Measurements from ENCODE around the gene ITGB8. TPM values are rescaled to one million over a fixed set of nuclear protein-coding genes. Genes with fewer than 3 reads are reported as not detected.

The ITGB8 gene
- total RNA-seq, 1 experiment from 2014 or later = 3.6 TPM

- Histone ChIP-seq H3K4me1 (replicated peaks) (no peaks in the 10 kb centered on the region), H3K27me3 (replicated peaks) (no peaks in the 10 kb centered on the region), H3K27ac (no peak overlapping the region), H3K4me3 (no peak overlapping the region), H3K9me3 (replicated peaks) (no peaks in the 10 kb centered on the region), H3K36me3 (no peaks in the 10 kb centered on the region)
- DNase-seq (ENCODE audit: low read depth in 1 of 2, low spot score in 2 of 2) = no peak
Observed at GRCh38 chr7:20411372-20411771, 80.7 kb downstream of the ITGB8 start.

- H3K36me3 ChIP-seq = no peaks in the 10 kb centered on the region
- no peaks in the 10 kb centered on the region for H3K9me3 ChIP-seq (replicated peaks)
- H3K27me3 ChIP-seq (replicated peaks) = no peaks in the 10 kb centered on the region
Observed at GRCh38 chr7:20412032-20412431, 81.3 kb downstream of the ITGB8 start.

GRCh38 chr7:20417260-20417659 is 86.6 kb downstream of the ITGB8 start:
- no peak for DNase-seq (ENCODE audit: low read depth in 1 of 2, low spot score in 2 of 2)
- no peaks in the 10 kb centered on the region for H3K27me3 ChIP-seq (replicated peaks)
- H3K4me1 ChIP-seq (replicated peaks) = no peaks in the 10 kb centered on the region
- no peak overlapping the region for H3K4me3 ChIP-seq
- no peaks in the 10 kb centered on the region for H3K36me3 ChIP-seq
- no peak overlapping the region for H3K27ac ChIP-seq
- H3K9me3 ChIP-seq (replicated peaks) = no peaks in the 10 kb centered on the region

More at GRCh38 chr7:20412032-20412431, 81.3 kb downstream of the ITGB8 start:
- Histone ChIP-seq H3K4me3 (no peak overlapping the region), H3K27ac (no peak overlapping the region), H3K4me1 (replicated peaks) (no peaks in the 10 kb centered on the region)
- DNase-seq (ENCODE audit: low read depth in 1 of 2, low spot score in 2 of 2) = no peak

DNA sequence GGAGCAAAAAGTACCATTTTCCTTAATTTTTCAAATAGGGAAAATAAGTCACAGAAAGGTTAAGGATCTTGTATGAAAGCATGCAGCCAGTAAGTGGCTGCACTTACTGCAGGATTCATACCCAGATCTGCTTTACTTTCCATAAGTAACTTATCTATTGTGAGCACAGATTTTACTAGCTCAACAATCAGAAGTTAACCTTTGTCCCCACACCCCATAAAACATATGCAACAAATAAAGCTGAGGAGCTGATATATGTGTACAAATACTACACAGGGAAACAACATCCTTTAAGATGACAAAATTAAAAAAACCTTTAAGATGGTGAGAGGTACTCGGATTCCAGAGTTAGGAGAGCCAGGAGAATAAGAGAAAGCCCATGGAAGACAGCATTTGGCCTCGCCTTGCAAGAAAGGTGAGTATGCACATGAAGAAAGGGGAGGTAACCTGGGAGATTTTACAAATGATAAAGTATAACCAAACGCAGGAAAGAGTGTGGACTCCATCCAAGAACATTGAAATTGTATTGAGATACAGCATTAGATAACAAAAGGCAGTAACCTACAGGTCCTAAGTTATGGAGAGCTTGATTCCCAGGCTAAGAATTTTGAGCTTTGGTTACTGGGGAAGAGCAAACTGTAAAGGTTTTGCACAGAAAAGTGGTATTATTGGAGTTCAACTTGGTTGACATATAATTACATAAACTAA is 87.1 kb downstream of the ITGB8 start:
- Histone ChIP-seq H3K27me3 (replicated peaks) (no peaks in the 10 kb centered on the region), H3K27ac (no peak overlapping the region), H3K9me3 (replicated peaks) (no peaks in the 10 kb centered on the region), H3K4me3 (no peak overlapping the region), H3K36me3 (no peaks in the 10 kb centered on the region), H3K4me1 (replicated peaks) (no peaks in the 10 kb centered on the region)
- no peak for DNase-seq (ENCODE audit: low read depth in 1 of 2, low spot score in 2 of 2)

DNA sequence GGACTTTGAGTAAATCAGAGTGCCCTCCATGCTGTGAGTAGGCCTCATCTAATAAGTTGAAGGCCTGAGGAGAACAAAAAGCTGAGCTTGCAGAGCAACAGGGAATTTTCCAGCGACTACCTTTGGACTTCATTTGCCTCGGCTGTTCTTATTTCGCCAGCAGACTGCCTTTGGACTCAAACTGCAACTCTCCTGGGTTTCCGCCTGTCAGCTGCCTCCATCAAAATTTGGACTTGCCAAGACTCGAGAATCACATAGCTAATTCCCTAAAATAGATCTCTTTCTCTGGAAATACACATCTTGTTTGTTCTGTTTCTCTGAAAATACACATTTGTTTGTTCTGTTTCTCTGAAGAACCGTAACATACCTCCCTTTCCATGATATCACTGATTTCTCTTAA is 93.8 kb downstream of the ITGB8 start:
- H3K36me3 ChIP-seq = no peaks in the 10 kb centered on the region
- H3K27me3 ChIP-seq (replicated peaks) = no peaks in the 10 kb centered on the region
- DNase-seq (ENCODE audit: low read depth in 1 of 2, low spot score in 2 of 2) = no peak
- H3K4me3 ChIP-seq = no peak overlapping the region
- no peaks in the 10 kb centered on the region for H3K4me1 ChIP-seq (replicated peaks)
- no peaks in the 10 kb centered on the region for H3K9me3 ChIP-seq (replicated peaks)
- H3K27ac ChIP-seq = no peak overlapping the region

DNA sequence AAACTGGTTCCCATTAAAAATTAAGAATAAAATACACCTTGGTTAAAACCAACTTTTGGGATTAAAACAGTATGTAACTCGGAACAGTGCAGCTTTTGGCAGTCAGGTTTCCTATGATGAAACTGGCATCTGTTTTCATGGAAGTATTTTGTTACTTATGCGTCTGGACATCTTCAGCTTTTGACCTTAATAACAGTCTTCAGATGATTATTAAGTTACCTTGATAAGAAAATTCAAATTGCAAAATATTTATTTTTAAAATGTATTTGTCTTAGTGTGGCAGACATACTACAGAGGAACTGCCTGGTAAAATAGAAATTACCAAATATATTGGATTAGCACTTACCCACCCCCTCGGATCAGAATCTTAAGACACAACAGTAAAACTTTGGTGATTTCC is 100.0 kb downstream of the ITGB8 start:
- H3K9me3 ChIP-seq (replicated peaks) = no peaks in the 10 kb centered on the region
- no peak overlapping the region for H3K27ac ChIP-seq
- H3K4me3 ChIP-seq = no peak overlapping the region
- H3K36me3 ChIP-seq = no peaks in the 10 kb centered on the region
- H3K27me3 ChIP-seq (replicated peaks) = no peaks in the 10 kb centered on the region
- DNase-seq (ENCODE audit: low read depth in 1 of 2, low spot score in 2 of 2) = no peak
- H3K4me1 ChIP-seq (replicated peaks) = no peaks in the 10 kb centered on the region

- no peaks in the 10 kb centered on the region for H3K36me3 ChIP-seq
- no peaks in the 10 kb centered on the region for H3K4me1 ChIP-seq (replicated peaks)
- H3K27ac ChIP-seq = no peak overlapping the region
- H3K9me3 ChIP-seq (replicated peaks) = no peaks in the 10 kb centered on the region
- no peak overlapping the region for H3K4me3 ChIP-seq
- no peak for DNase-seq (ENCODE audit: low read depth in 1 of 2, low spot score in 2 of 2)
- no peaks in the 10 kb centered on the region for H3K27me3 ChIP-seq (replicated peaks)
Observed at GRCh38 chr7:20431146-20431545, 100.4 kb downstream of the ITGB8 start.

DNA sequence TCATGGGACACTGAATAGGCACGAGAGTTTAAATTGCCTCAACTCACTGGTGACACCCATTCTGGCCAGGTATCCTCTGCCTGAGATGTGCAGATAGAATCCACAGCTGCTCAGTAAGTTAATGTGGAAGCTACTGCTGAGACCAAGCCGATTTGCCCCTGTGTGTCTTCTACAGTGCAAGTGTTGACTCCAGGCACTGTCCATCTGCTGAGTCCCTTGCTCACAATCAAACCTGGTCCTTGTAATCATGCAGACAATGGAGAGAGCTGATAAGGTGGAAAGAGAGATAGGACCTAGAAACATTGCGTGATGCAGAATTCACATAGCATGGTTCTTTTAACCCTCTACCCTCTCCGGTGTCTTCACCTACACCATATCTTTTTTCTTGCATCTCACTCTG is 101.4 kb downstream of the ITGB8 start:
- no peak overlapping the region for H3K4me3 ChIP-seq
- no peaks in the 10 kb centered on the region for H3K9me3 ChIP-seq (replicated peaks)
- no peak overlapping the region for H3K27ac ChIP-seq
- H3K36me3 ChIP-seq = no peaks in the 10 kb centered on the region
- H3K27me3 ChIP-seq (replicated peaks) = no peaks in the 10 kb centered on the region
- no peaks in the 10 kb centered on the region for H3K4me1 ChIP-seq (replicated peaks)
- no peak for DNase-seq (ENCODE audit: low read depth in 1 of 2, low spot score in 2 of 2)

DNA sequence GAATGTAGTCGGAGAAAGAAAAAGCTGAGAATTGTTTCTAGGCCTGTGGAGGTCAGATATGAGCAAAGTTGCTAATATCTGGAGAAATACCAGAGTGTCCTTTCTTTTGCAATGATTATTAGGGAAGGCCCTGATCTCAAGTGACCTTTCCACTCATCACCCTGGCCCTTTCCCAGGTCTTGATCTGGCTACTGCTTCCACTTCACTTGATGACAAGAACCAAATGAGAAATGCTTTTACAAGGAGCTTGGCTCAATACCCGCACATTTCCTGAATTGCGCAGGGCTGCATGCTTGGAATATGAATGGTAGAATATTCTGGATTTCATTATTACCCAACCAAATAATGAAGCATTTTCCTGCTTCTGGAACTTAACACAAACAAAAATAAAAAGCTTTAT is 104.6 kb downstream of the ITGB8 start:
- Histone ChIP-seq H3K9me3 (replicated peaks) (no peaks in the 10 kb centered on the region), H3K4me1 (replicated peaks) (no peaks in the 10 kb centered on the region), H3K36me3 (no peaks in the 10 kb centered on the region), H3K27ac (no peak overlapping the region), H3K27me3 (replicated peaks) (no peaks in the 10 kb centered on the region), H3K4me3 (no peak overlapping the region)
- DNase-seq (ENCODE audit: low read depth in 1 of 2, low spot score in 2 of 2) = no peak

DNA sequence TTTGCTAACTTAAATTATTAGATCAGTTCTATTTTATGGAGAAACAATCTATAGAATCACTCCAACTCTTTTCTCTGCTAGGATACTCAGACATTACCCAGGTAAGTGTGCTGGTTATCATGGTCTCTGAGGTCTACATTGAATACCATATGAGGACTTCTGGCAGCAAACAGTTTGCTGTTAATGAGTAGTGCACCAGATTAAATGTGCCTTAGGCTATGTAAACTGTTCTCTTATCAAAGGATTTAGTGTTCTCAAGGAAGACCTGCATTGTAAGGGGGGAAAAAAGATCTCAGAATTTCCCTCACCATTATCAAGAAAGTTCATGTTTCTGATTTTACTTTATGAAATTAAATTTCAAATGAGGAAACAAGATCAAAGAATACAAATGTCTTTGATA is 107.5 kb downstream of the ITGB8 start:
- no peak for DNase-seq (ENCODE audit: low read depth in 1 of 2, low spot score in 2 of 2)
- Histone ChIP-seq H3K9me3 (replicated peaks) (no peaks in the 10 kb centered on the region), H3K4me3 (no peak overlapping the region), H3K27me3 (replicated peaks) (no peaks in the 10 kb centered on the region), H3K4me1 (replicated peaks) (0 out of 2 replicates have a peak, but pooled peaks cover 6% of the 10 kb centered on the region), H3K36me3 (no peaks in the 10 kb centered on the region), H3K27ac (no peak overlapping the region)

DNA sequence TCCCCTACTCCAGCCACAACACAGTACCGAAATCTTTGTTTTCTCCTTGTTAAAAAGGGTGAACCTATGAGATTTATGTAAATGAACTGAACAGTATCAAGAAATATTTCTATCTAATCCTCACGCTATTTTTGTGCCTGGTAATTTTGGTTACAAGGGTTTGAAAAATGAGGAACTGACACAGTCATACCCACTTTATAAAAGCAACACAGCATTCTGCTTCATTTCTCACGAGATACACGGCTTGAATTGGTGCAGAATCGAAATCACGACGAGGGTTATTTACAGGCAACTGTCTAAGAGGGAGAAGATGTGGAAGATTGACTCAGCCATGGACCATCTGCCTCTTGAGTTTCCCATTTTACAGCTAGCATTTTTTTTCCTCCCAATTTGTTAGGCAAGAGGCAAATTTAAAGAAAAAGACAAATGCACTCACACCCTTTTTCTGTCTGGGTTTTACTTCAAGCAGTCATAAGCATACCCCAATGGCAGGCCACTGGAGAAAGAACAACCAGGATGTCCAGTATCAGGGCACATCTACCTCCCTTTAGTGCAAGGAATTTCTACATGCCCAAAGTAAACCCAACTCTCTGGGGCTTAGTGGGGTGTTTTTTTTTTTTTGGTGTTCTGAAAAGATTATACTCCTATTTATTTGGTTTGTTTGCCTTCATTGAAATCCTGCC is 108.1 kb downstream of the ITGB8 start:
- H3K4me3 ChIP-seq = no peak overlapping the region
- no peaks in the 10 kb centered on the region for H3K27me3 ChIP-seq (replicated peaks)
- no peak for DNase-seq (ENCODE audit: low read depth in 1 of 2, low spot score in 2 of 2)
- 0 out of 2 replicates have a peak, but pooled peaks cover 6% of the 10 kb centered on the region for H3K4me1 ChIP-seq (replicated peaks)
- no peak overlapping the region for H3K27ac ChIP-seq
- H3K9me3 ChIP-seq (replicated peaks) = no peaks in the 10 kb centered on the region
- H3K36me3 ChIP-seq = no peaks in the 10 kb centered on the region

DNA sequence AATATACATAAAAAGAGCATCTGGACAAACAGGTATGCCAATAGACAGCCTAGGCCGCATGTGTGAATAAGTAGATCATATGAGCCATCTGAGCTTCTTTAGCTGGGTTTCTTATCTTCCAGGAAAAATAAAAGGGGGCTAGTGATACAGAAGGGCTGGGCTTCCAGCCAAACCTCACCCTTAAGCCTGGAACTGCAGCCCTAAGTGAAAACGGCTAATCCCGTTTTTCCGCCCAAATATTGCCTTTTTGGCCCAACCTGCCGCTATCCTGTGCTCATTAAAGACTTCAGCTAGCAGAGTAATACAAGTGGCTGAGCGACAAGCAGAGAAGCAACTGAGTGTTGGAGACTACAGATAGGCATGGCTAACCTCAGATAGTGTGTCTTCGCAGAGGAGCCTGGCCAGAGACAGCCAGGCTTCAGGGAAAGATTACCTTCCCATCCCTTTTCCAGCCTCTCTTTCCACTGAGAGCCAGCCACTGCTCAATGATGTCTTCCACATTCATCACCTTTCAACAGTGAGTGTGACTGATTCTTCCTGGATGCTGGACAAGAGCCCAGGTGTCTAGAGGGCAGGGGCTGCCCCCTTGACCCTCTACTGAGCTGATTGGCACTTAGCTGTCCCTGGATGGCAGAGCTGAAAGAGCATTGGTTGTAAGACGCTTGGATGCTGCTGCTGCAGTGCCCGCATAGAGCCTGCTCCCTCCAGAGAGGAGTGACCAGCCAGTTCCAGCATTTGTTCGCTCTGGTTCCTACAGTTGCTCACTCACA is 108.9 kb downstream of the ITGB8 start:
- no peaks in the 10 kb centered on the region; the same call in 1 of the 2 replicates for H3K9me3 ChIP-seq (replicated peaks)
- no peaks in the 10 kb centered on the region for H3K27me3 ChIP-seq (replicated peaks)
- DNase-seq (ENCODE audit: low read depth in 1 of 2, low spot score in 2 of 2) = no peak
- no peak overlapping the region for H3K27ac ChIP-seq
- H3K4me1 ChIP-seq (replicated peaks) = 0 out of 2 replicates have a peak, but pooled peaks cover 6% of the 10 kb centered on the region
- H3K4me3 ChIP-seq = no peak overlapping the region
- H3K36me3 ChIP-seq = no peaks in the 10 kb centered on the region

DNA sequence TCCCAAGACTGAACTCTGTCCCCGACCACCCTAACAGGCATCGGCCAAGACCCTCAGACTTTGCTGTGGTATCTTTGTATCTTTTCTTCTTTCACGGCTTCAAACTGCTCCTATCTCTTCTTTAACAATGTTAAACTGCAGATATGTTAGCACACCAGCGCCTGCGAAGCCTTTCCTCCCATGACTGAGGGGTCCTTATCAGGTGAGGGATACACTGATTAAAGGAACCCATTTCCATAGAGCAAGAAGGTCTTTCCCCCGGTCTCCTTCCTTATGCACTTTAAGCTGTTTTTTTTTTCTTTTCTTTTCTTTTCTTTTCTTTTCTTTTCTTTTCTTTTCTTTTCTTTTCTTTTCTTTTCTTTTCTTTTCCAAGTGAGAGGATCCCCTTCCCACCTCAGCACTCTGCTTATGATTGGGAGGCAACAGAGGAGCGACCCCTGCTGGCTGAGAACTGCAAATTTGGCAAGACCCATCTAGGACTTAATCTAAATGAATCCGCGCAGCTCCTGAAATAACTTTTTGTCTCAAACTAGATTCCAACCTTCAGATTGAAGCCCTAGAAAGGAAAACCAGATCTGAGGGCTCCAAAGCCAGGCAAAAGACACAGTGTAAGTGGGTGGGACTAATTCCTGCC is 109.9 kb downstream of the ITGB8 start:
- Histone ChIP-seq H3K27ac (no peak overlapping the region), H3K36me3 (no peaks in the 10 kb centered on the region), H3K27me3 (replicated peaks) (no peaks in the 10 kb centered on the region), H3K9me3 (replicated peaks) (peaks cover 4% of the 10 kb centered on the region; the same call in 1 of the 2 replicates), H3K4me3 (no peak overlapping the region), H3K4me1 (replicated peaks) (0 out of 2 replicates have a peak, but pooled peaks cover 6% of the 10 kb centered on the region)
- no peak for DNase-seq (ENCODE audit: low read depth in 1 of 2, low spot score in 2 of 2)
